Mesodermal cell (in vitro differentiated cells): Measurements from ENCODE around the gene RIMS3.

ENCODE experiments used
- H3K27ac ChIP-seq: 2 replicates; pipeline ENCODE4 v1.7.0; 2013; ENCODE audit warnings: mild to moderate bottlenecking, low read depth, low read length, moderate library complexity; ENCODE audit not compliant: severe bottlenecking
- H3K36me3 ChIP-seq: 2 replicates; pipeline ENCODE4 v1.7.1; 2013; ENCODE audit warnings: mild to moderate bottlenecking, low read length, moderate library complexity; ENCODE audit not compliant: control insufficient read depth, insufficient read depth
- H3K4me1 ChIP-seq: one replicate; pipeline ENCODE4 v1.7.1; 2013; ENCODE audit warnings: mild to moderate bottlenecking, low read length; ENCODE audit not compliant: insufficient read depth, control insufficient read depth, poor library complexity, severe bottlenecking
- H3K4me3 ChIP-seq: 2 replicates; pipeline ENCODE4 v1.7.0; 2013; ENCODE audit warnings: low read length, control low read depth, mild to moderate bottlenecking; ENCODE audit not compliant: insufficient read depth, poor library complexity, severe bottlenecking; ENCODE audit errors: extremely low read depth
- H3K9me3 ChIP-seq: 2 replicates; pipeline ENCODE4 v1.7.1; 2013; ENCODE audit warnings: mild to moderate bottlenecking, low read length, moderate library complexity; ENCODE audit not compliant: control insufficient read depth
- WGBS, 2 experiments: methylation state at CpG; one replicate each; pipeline ENCODE4 v1.1.5; 2013; ENCODE audit warnings: missing lambda C conversion rate in 2 of 2; ENCODE audit not compliant: insufficient coverage in 2 of 2; 5-methylcytosine and 5-hydroxymethylcytosine counted together

Gene RIMS3

GRCh38 chr1:40640314-40641076 lies 25.0 kb downstream of the RIMS3 start:
- H3K4me1 ChIP-seq = peaks cover 2% of the 10 kb centered on the region
- 81 to 100% methylated on average over 2 to 5 of the region's 10 CpGs for WGBS, 2 experiments
- no peaks in the 10 kb centered on the region for H3K36me3 ChIP-seq
- H3K4me3 ChIP-seq = no peak overlapping the region
- H3K9me3 ChIP-seq = no peaks in the 10 kb centered on the region
- H3K27ac ChIP-seq = no peak overlapping the region

GRCh38 chr1:40638097-40639036 lies 27.1 kb downstream of the RIMS3 start:
- H3K9me3 ChIP-seq = no peaks in the 10 kb centered on the region
- 86 to 87% methylated on average over 4 to 7 of the region's 8 CpGs for WGBS, 2 experiments
- H3K27ac ChIP-seq = no peak overlapping the region
- H3K4me3 ChIP-seq = no peak overlapping the region
- no peaks in the 10 kb centered on the region for H3K36me3 ChIP-seq
- H3K4me1 ChIP-seq = peaks cover 2% of the 10 kb centered on the region

- no peak overlapping the region for H3K27ac ChIP-seq
- no peak overlapping the region for H3K4me3 ChIP-seq
Observed at GRCh38 chr1:40637470-40638007, 27.9 kb downstream of the RIMS3 start.

GRCh38 chr1:40636777-40637176 lies 28.7 kb downstream of the RIMS3 start:
- Histone ChIP-seq H3K4me3 (no peak overlapping the region), H3K27ac (no peak overlapping the region), H3K36me3 (no peaks in the 10 kb centered on the region), H3K9me3 (no peaks in the 10 kb centered on the region), H3K4me1 (peaks cover 2% of the 10 kb centered on the region)
- WGBS, 2 experiments = 65 to 83% methylated on average over 2 to 4 of the region's 6 CpGs

More at GRCh38 chr1:40637470-40638007, 27.9 kb downstream of the RIMS3 start:
- Histone ChIP-seq H3K36me3 (no peaks in the 10 kb centered on the region), H3K4me1 (peaks cover 2% of the 10 kb centered on the region), H3K9me3 (no peaks in the 10 kb centered on the region)
- 69 to 90% methylated on average over 2 of the region's 3 CpGs for WGBS, 2 experiments

GRCh38 chr1:40635763-40636500 lies 29.6 kb downstream of the RIMS3 start:
- WGBS, 2 experiments = 88 to 96% methylated on average over 17 to 25 of the region's 25 CpGs
- Histone ChIP-seq H3K36me3 (no peaks in the 10 kb centered on the region), H3K9me3 (no peaks in the 10 kb centered on the region), H3K4me3 (no peak overlapping the region), H3K4me1 (peaks cover 2% of the 10 kb centered on the region), H3K27ac (no peak overlapping the region)

- Histone ChIP-seq H3K36me3 (no peaks in the 10 kb centered on the region), H3K9me3 (no peaks in the 10 kb centered on the region), H3K4me1 (peaks cover 2% of the 10 kb centered on the region), H3K27ac (no peak overlapping the region), H3K4me3 (no peak overlapping the region)
- 80 to 100% methylated on average over 3 of the region's 6 CpGs for WGBS, 2 experiments
Observed at GRCh38 chr1:40634901-40635655, 30.4 kb downstream of the RIMS3 start.

- H3K27ac ChIP-seq = no peak overlapping the region
- H3K4me3 ChIP-seq = no peak overlapping the region
- peaks cover 2% of the 10 kb centered on the region for H3K4me1 ChIP-seq
- WGBS, 2 experiments = 88 to 100% methylated on average over 1 of the region's 2 CpGs
- H3K36me3 ChIP-seq = no peaks in the 10 kb centered on the region
- no peaks in the 10 kb centered on the region for H3K9me3 ChIP-seq
Observed at GRCh38 chr1:40633931-40634376, 31.5 kb downstream of the RIMS3 start.

GRCh38 chr1:40633523-40633922 lies 32.0 kb downstream of the RIMS3 start:
- Histone ChIP-seq H3K4me1 (peaks cover 2% of the 10 kb centered on the region), H3K4me3 (no peak overlapping the region), H3K27ac (no peak overlapping the region), H3K9me3 (no peaks in the 10 kb centered on the region), H3K36me3 (no peaks in the 10 kb centered on the region)

- Histone ChIP-seq H3K9me3 (no peaks in the 10 kb centered on the region), H3K4me1 (no peaks in the 10 kb centered on the region), H3K36me3 (no peaks in the 10 kb centered on the region), H3K4me3 (no peak overlapping the region), H3K27ac (no peak overlapping the region)
- WGBS, 2 experiments = 24 to 54% methylated on average over 3 to 4 of the region's 7 CpGs
Observed at GRCh38 chr1:40630488-40631223, 34.8 kb downstream of the RIMS3 start.
